MM.1S (cell line): ENCODE data around the gene C16orf95.

ENCODE experiments used
- DNase-seq: peaks from one replicate; pipeline ENCODE4 v3.0.0-alpha.2; 2015
- H2AFZ ChIP-seq: fragments of 300-600 bp; sonication (generic); 2 replicates; pipeline ENCODE4 v1.6.0; 2016; ENCODE audit warnings: antibody characterized with exemption, low read length
- H3F3A ChIP-seq: fragments of 300-600 bp; sonication (generic); 2 replicates; pipeline ENCODE4 v1.6.1; 2016; ENCODE audit warnings: mild to moderate bottlenecking, antibody characterized with exemption, low read length, moderate library complexity, mixed read lengths; ENCODE audit not compliant: insufficient read depth
- H3K27ac ChIP-seq: fragments of 300-600 bp; sonication (generic); 2 replicates; pipeline ENCODE4 v1.5.1; 2016; ENCODE audit warnings: mild to moderate bottlenecking, low read length
- H3K27me3 ChIP-seq: fragments of 300-600 bp; sonication (generic); replicated peaks from 2 replicates; pipeline ENCODE4 v1.6.0; 2016; ENCODE audit warnings: low read length; ENCODE audit not compliant: insufficient read depth
- H3K36me3 ChIP-seq: fragments of 300-600 bp; sonication (generic); replicated peaks from 2 replicates; pipeline ENCODE4 v1.6.1; 2016; ENCODE audit warnings: mild to moderate bottlenecking, low read length, mixed read lengths; ENCODE audit not compliant: insufficient read depth
- H3K4me1 ChIP-seq: fragments of 300-600 bp; sonication (generic); 2 replicates; pipeline ENCODE4 v1.6.1; 2016; ENCODE audit warnings: low read length, mixed read lengths
- H3K4me2 ChIP-seq: fragments of 300-600 bp; sonication (generic); 2 replicates; pipeline ENCODE4 v1.6.0; 2016; ENCODE audit warnings: low read depth, low read length
- H3K4me3 ChIP-seq: fragments of 300-600 bp; sonication (generic); 2 replicates; pipeline ENCODE4 v1.5.1; 2016; ENCODE audit warnings: low read length, mixed read lengths
- H3K79me2 ChIP-seq: fragments of 300-600 bp; sonication (generic); 2 replicates; pipeline ENCODE4 v1.6.1; 2016; ENCODE audit warnings: mixed run types, low read length, mixed read lengths
- H3K9ac ChIP-seq: fragments of 300-600 bp; sonication (generic); 2 replicates; pipeline ENCODE4 v1.6.1; 2016; ENCODE audit warnings: low read length, mixed read lengths
- H3K9me2 ChIP-seq: fragments of 300-600 bp; sonication (generic); replicated peaks from 2 replicates; pipeline ENCODE4 v1.6.1; 2016; ENCODE audit warnings: mild to moderate bottlenecking, low read length, mixed read lengths; ENCODE audit not compliant: insufficient read depth
- H3K9me3 ChIP-seq: fragments of 300-600 bp; sonication (generic); replicated peaks from 2 replicates; pipeline ENCODE4 v1.6.1; 2016; ENCODE audit warnings: mild to moderate bottlenecking, low read length, mixed read lengths; ENCODE audit not compliant: insufficient read depth
- H4K20me1 ChIP-seq: fragments of 300-600 bp; sonication (generic); 2 replicates; pipeline ENCODE4 v1.6.1; 2016; ENCODE audit warnings: mild to moderate bottlenecking, low read length, moderate library complexity, mixed read lengths; ENCODE audit not compliant: insufficient read depth
- CTCF ChIP-seq: fragments of 300-600 bp; sonication (generic); IDR thresholded peaks from 2 replicates; pipeline ENCODE4 v1.5.1; 2016; ENCODE audit warnings: antibody characterized with exemption, low read length, mixed read lengths
- EZH2 ChIP-seq: fragments of 300-600 bp; sonication (generic); optimal IDR thresholded peaks from 2 replicates; pipeline ENCODE3; 2017; ENCODE audit warnings: low read depth, mild to moderate bottlenecking, antibody characterized with exemption, low read length, mixed read lengths
- EZH2phosphoT487 ChIP-seq: fragments of 300-600 bp; sonication (generic); IDR thresholded peaks from 2 replicates; pipeline ENCODE4 v1.6.1; 2018; ENCODE audit warnings: antibody characterized with exemption, low read length

The C16orf95 gene

GRCh38 chr16:87276924-87277323 lies 40.3 kb downstream of the C16orf95 start:
- no peaks in the 10 kb centered on the region for H4K20me1 ChIP-seq
- H3K9me2 ChIP-seq, result no peaks in the 10 kb centered on the region
- no peak overlapping the region for H2AFZ ChIP-seq
- H3K4me1 ChIP-seq, result no peaks in the 10 kb centered on the region
- H3K36me3 ChIP-seq, result no peaks in the 10 kb centered on the region
- H3K4me2 ChIP-seq, result no peak overlapping the region
- no peak for DNase-seq
- H3K9me3 ChIP-seq, result no peaks in the 10 kb centered on the region
- H3K9ac ChIP-seq, result no peak overlapping the region
- no peaks in the 10 kb centered on the region for H3K79me2 ChIP-seq
- TF ChIP-seq CTCF (no peak), EZH2 (no peak), EZH2phosphoT487 (no peak)
- H3K27ac ChIP-seq, result no peak overlapping the region
- H3K27me3 ChIP-seq, result no peaks in the 10 kb centered on the region
- no peaks in the 10 kb centered on the region for H3F3A ChIP-seq
- no peak overlapping the region for H3K4me3 ChIP-seq

- H3K79me2 ChIP-seq, result no peaks in the 10 kb centered on the region
- DNase-seq, result no peak
Measured at GRCh38 chr16:87276091-87276701, 41.0 kb downstream of the C16orf95 start.

GRCh38 chr16:87274794-87275193 lies 42.4 kb downstream of the C16orf95 start:
- TF ChIP-seq EZH2phosphoT487 (no peak), EZH2 (no peak), CTCF (no peak)
- no peak overlapping the region for H3K4me2 ChIP-seq

More at GRCh38 chr16:87276091-87276701, 41.0 kb downstream of the C16orf95 start:
- no peaks in the 10 kb centered on the region for H3K9me2 ChIP-seq
- H3K4me3 ChIP-seq, result no peak overlapping the region
- no peak for TF ChIP-seq EZH2
- TF ChIP-seq CTCF, result no peak
- TF ChIP-seq EZH2phosphoT487, result no peak
- no peak overlapping the region for H2AFZ ChIP-seq
- no peaks in the 10 kb centered on the region for H3K9me3 ChIP-seq
- H3K36me3 ChIP-seq, result no peaks in the 10 kb centered on the region
- no peak overlapping the region for H3K27ac ChIP-seq
- H3K9ac ChIP-seq, result no peak overlapping the region
- H4K20me1 ChIP-seq, result no peaks in the 10 kb centered on the region
- no peaks in the 10 kb centered on the region for H3K27me3 ChIP-seq
- no peaks in the 10 kb centered on the region for H3K4me1 ChIP-seq
- no peaks in the 10 kb centered on the region for H3F3A ChIP-seq
- H3K4me2 ChIP-seq, result no peak overlapping the region

More at GRCh38 chr16:87274794-87275193, 42.4 kb downstream of the C16orf95 start:
- no peak for DNase-seq
- no peaks in the 10 kb centered on the region for H3K79me2 ChIP-seq
- no peak overlapping the region for H3K4me3 ChIP-seq
- no peaks in the 10 kb centered on the region for H3K9me3 ChIP-seq
- H3K4me1 ChIP-seq, result no peaks in the 10 kb centered on the region
- H4K20me1 ChIP-seq, result no peaks in the 10 kb centered on the region
- H3K27ac ChIP-seq, result no peak overlapping the region
- no peaks in the 10 kb centered on the region for H3F3A ChIP-seq
- no peaks in the 10 kb centered on the region for H3K27me3 ChIP-seq
- no peak overlapping the region for H3K9ac ChIP-seq
- no peaks in the 10 kb centered on the region for H3K9me2 ChIP-seq
- no peaks in the 10 kb centered on the region for H3K36me3 ChIP-seq
- H2AFZ ChIP-seq, result no peak overlapping the region
